Measurements from ENCODE around the gene RSAD1.
"Not testable (repeated sequence)": the region's sequence is repeated elsewhere in the genome, so short reads cannot be mapped to it uniquely, and the experiment has no call there.

RSAD1 gene

GRCh38 chr17:50472286-50472685 is 6.4 kb upstream of the RSAD1 start:
- no peak for FAIRE-seq

GRCh38 chr17:50472761-50473161 is 5.9 kb upstream of the RSAD1 start:
- peak; percentile 35 for DNase-seq (ENCODE audit: low spot score)
- FAIRE-seq = not testable (repeated sequence)

More at GRCh38 chr17:50472286-50472685, 6.4 kb upstream of the RSAD1 start:
- no peak for DNase-seq (ENCODE audit: low spot score)

- FAIRE-seq = no peak
- no peak for DNase-seq (ENCODE audit: low spot score)
These were observed 4.8 kb upstream of the RSAD1 start for GRCh38 chr17:50473901-50474300.

GRCh38 chr17:50474523-50474922 is 4.1 kb upstream of the RSAD1 start:
- DNase-seq (ENCODE audit: low spot score) (no peak), FAIRE-seq (no peak)

- DNase-seq (ENCODE audit: low spot score) (no peak), FAIRE-seq (no peak)
These were observed 3.3 kb upstream of the RSAD1 start for GRCh38 chr17:50475362-50475761.

- DNase-seq (ENCODE audit: low spot score) = not testable (repeated sequence)
These were observed 2.7 kb upstream of the RSAD1 start for GRCh38 chr17:50475775-50476544.

GRCh38 chr17:50476545-50477315 is 1.9 kb upstream of the RSAD1 start:
- no peak for DNase-seq (ENCODE audit: low spot score)
- no peak for FAIRE-seq

More at GRCh38 chr17:50475775-50476544, 2.7 kb upstream of the RSAD1 start:
- not testable (repeated sequence) for FAIRE-seq

GRCh38 chr17:50477976-50478375 is 684 bp upstream of the RSAD1 start:
- FAIRE-seq (no peak), DNase-seq (ENCODE audit: low spot score) (no peak)

- DNase-seq (ENCODE audit: low spot score) = peak; percentile 90
- no peak for FAIRE-seq
These were observed 972 bp downstream of the RSAD1 start for GRCh38 chr17:50479522-50480141.

- no peak for FAIRE-seq
- DNase-seq (ENCODE audit: low spot score) = no peak
These were observed 1.6 kb downstream of the RSAD1 start for GRCh38 chr17:50480142-50480764.

- DNase-seq (ENCODE audit: low spot score) (no peak), FAIRE-seq (no peak)
These were observed 2.3 kb downstream of the RSAD1 start for GRCh38 chr17:50480854-50481490.

GRCh38 chr17:50481648-50482047 is 3.0 kb downstream of the RSAD1 start:
- DNase-seq (ENCODE audit: low spot score) (no peak), FAIRE-seq (no peak)

GRCh38 chr17:50482110-50482509 is 3.5 kb downstream of the RSAD1 start:
- FAIRE-seq = no peak
- DNase-seq (ENCODE audit: low spot score) = no peak

GRCh38 chr17:50482516-50482915 is 3.9 kb downstream of the RSAD1 start:
- DNase-seq (ENCODE audit: low spot score) (peak; percentile 88), FAIRE-seq (peak; percentile 63)

- DNase-seq (ENCODE audit: low spot score) (no peak), FAIRE-seq (no peak)
These were observed 4.6 kb downstream of the RSAD1 start for GRCh38 chr17:50483266-50483665.

GRCh38 chr17:50484386-50485155 is 5.9 kb downstream of the RSAD1 start:
- FAIRE-seq (no peak), DNase-seq (ENCODE audit: low spot score) (no peak)

GRCh38 chr17:50487213-50488096 is 8.8 kb downstream of the RSAD1 start:
- no peak for FAIRE-seq
- DNase-seq (ENCODE audit: low spot score) = no peak

- no peak for FAIRE-seq
- DNase-seq (ENCODE audit: low spot score) = no peak
These were observed 10.2 kb downstream of the RSAD1 start for GRCh38 chr17:50488880-50489279.

- DNase-seq (ENCODE audit: low spot score) (no peak), FAIRE-seq (no peak)
These were observed 12.8 kb downstream of the RSAD1 start for GRCh38 chr17:50491505-50491904.
